ENCODE measurements around the gene BPI.
"Not testable (repeated sequence)": the region's sequence is repeated elsewhere in the genome, so short reads cannot be mapped to it uniquely, and the experiment has no call there.

BPI gene

GRCh38 chr20:38306379-38306778 is 2.4 kb downstream of the BPI start:
- no peak for DNase-seq

DNA sequence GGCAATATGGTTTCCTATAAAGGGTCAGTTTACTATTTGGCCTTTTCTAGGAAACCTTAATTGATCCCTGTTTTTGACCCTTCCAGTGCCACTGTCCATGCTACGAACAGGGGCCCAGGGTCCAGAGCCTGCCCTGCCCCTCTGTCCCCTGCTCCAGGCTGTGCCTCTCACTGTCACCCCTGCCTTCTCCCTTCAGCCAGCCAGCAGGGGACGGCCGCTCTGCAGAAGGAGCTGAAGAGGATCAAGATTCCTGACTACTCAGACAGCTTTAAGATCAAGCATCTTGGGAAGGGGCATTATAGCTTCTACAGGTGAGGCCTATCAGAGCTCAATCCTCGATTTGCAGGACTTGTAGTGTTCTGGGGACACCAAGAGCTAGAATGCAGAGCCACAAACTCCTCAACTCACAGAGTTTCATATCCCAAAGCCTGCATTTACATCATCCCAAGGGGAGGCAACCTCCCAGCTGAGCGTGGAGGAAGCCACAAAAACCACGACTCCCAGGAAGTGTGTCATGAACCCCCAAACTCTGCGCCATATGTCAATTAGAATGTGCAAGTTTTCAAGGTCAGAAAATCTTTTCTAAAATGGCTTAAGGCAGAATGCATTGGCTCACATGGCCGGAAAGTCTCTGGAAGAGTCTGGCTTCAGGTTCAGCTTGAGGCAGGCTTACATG is 3.6 kb downstream of the BPI start:
- DNase-seq = no peak

- no peak for DNase-seq
Measured at GRCh38 chr20:38308047-38308438, 4.1 kb downstream of the BPI start.

DNA sequence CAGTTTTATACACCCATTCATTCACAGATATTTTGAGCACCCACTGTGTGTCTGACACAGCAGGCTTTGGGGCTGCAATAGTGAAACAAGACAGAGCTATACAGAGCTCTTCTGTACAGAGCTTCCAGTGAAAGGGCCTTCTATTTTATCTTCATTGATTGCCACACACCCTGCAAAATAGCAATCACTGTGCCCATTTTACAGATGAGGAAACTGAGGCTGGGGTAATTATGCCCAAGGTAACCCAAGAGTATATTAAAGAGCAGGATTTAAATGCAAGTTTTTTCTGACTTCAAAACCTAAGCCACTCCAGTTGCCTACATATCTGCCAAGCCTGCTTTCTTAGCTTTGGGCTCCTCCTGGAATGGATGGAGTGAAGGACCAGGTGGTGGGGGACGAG is 4.5 kb downstream of the BPI start:
- no peak for DNase-seq

GRCh38 chr20:38311091-38311490 is 7.1 kb downstream of the BPI start:
- no peak for DNase-seq

GRCh38 chr20:38311491-38311890 is 7.5 kb downstream of the BPI start:
- no peak for DNase-seq

GRCh38 chr20:38313676-38314075 is 9.7 kb downstream of the BPI start:
- DNase-seq = no peak

GRCh38 chr20:38314350-38314749 is 10.4 kb downstream of the BPI start:
- not testable (repeated sequence) for DNase-seq

DNA sequence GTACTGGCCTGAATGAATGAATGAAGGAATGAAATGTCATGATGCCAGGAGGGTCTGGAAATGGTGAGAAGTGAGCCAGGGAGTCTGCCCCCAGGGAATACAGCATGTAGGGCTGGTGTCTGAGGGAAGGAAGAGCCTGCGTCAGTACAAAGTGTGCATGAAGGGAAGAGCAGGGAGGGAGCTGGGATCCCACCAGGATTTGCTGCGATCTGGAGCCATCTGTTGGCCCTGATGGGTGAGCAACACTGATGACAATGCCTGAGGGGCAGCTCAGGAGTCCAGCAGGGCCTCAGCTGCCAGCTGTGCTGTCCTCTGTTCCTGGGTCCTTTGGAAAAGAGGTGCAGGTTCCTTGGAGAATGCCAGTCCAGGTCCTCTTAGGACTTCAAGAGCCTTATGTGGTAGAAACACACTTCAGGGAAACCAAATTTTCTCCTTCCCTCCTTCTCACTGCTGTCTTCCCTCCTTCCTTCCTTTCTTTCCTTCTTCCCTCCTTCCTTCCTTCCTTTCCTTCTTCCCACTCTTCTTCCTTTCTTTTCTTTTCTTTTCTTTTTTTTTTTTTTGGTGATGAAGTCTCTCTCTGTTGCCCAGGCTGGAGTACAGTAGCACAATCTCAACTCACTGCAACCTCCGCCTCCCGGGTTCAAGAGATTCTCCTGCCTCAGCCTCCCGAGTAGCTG is 11.5 kb downstream of the BPI start:
- DNase-seq = no peak

DNA sequence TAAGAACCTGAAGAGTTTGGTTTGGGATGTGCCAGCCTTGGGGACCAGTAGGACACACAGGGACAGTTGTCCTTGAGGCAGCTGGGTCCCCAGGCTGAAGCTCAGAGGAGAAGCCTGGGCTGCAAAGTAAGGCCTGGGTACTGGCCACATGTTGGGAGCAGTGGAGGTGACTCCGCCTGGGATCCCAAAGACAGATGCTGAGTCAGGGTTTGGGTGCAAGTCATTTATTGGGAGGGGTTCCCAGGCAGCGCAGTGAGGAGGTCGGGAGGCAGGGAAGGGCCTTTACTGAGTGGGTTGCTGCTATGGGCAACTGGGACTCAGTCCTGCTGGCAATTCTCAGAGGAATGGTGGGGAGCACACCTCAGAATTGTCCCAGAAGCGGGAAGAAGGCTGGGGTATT is 12.4 kb downstream of the BPI start:
- DNase-seq = no peak

- no peak for DNase-seq
Measured at GRCh38 chr20:38317422-38317821, 13.5 kb downstream of the BPI start.

GRCh38 chr20:38320221-38320620 is 16.3 kb downstream of the BPI start:
- DNase-seq = no peak

DNA sequence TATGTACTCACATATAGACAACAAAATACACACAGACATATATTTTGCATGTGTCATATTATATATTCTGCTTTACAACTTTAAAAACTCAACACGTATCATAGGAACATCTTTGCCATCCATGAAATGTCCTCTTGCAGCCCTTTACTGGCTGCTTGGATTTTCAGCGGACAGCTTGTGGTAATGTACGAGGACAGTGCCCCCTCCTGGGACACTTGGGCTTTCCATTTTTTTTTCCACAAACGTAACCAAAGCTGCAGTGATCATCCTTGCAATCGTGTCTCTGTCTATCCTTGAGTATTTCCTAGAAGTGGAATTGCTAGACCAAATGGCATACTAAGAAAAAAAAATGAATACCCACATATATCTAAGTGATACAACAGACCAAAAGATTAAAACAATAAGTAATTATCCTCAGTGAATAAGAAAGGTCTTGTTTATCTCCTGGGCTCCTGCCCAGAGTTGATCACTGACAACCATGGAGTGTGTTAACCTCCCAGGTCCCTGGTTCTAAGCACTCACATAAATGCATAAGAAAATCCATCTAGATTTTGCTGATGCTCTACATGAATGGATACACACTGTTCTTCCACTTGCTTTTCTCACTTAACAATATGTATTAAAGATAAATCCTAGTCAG is 18.1 kb downstream of the BPI start:
- DNase-seq = no peak

DNA sequence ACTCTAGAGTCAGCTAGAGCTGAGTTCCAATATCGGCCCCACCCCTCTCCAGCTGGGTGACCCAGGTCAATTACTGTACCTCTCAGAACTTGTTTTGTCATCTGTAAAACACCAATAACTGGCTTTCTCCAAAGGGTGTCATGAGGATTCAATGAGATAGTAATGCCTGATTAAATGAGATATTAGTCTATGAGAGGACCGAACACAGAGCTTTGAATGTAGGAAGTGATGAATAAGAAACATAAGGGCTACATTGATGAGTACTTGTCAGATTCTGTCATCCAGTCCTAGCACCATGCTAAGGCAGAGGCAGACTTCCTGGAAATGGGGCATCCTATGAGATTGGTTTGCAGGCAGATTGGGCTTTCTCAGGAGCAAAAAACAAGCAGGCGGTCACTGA is 20.2 kb downstream of the BPI start:
- no peak for DNase-seq

- no peak for DNase-seq
Measured at GRCh38 chr20:38325167-38325566, 21.2 kb downstream of the BPI start.

DNA sequence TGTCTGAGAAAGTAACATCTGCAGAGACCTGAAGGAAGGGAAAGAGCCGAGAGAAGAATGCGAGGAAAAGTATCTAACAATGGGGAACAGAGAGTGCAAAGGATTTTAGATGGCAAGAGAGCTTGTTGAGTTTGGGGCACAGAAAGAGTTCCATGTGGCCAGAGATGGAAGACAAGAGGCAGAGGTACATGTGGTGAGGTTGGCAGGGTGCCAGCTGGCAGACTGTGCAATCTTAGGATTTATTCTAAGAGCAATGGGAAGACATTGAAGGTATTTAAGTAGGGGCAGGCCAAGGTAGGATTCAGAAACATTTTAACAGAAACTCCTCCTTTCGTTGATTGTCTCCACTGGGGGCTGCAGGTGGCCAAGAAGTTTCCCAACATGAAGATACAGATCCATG is 21.9 kb downstream of the BPI start:
- no peak for DNase-seq

- DNase-seq = no peak
Measured at GRCh38 chr20:38326309-38326708, 22.4 kb downstream of the BPI start.

DNA sequence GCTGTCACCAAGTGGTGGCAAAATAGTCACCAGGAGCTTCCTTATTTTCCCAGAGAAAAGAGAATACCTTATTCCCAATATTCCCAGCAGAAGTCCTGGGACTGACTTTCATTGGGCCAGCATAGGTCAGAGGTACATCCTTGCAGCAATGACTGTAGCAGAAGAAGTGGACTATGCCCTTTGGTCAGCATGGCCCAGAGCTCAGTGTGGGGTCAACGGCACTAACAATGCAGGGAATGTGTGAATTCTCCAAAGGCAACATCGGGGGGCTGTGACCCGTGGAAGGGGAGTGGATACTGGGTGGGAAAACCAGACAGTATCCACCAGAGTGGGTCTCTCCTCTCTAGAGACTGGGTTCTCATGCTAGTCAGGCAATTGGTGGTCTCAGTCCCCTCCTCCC is 26.7 kb downstream of the BPI start:
- DNase-seq = no peak

DNA sequence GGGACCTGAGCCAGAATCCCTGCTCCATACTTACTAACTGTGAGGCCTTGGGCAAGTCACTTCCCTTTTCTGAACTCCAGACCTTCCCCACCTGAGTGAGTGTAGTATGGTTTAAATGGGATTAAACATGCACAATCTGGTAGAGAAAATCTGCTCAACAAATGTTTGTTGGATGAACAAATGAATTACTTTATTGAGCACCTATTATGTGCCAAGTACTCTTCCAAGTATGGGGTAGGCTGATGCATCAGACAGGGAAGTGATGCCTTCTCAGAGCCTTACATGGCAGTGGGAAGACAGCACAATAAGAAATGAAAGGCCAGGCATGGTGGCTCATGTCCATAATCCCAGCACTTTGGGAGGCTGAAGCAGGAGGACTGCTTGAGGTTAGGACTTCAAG is 27.3 kb downstream of the BPI start:
- DNase-seq = no peak

- no peak for DNase-seq
Measured at GRCh38 chr20:38331814-38332213, 27.9 kb downstream of the BPI start.

- DNase-seq = no peak
Measured at GRCh38 chr20:38334016-38334415, 30.1 kb downstream of the BPI start.

- no peak for DNase-seq
Measured at GRCh38 chr20:38336726-38337125, 32.8 kb downstream of the BPI start.

DNA sequence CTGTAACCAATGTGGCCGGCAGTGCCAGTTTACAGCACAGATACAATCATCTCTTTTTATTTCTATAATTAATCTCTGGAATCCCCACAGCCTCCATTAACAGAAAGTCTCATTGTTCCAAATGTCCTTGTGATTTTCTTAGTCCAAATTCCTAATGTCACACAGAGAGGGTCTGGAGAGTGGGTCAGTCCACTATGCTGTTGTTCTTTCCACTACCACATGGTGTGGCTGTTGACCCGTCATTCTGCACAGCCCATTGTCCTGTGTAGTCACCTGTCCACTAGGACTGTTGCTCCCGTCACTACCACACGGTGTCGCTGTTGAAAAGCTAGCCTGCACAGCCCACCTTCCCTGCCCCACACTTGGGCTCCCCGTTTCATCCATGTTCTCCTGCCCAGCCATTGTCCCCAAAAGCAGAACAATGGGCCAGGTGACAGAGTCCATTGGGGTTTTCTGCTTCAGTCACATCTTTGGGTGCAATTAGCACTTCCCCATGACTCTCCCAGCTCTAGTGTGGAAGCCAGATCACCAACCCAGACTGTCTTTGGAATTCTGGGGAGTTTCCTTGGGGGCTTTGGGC is 33.7 kb downstream of the BPI start:
- no peak for DNase-seq

GRCh38 chr20:38338849-38339520 is 35.0 kb downstream of the BPI start:
- DNase-seq = no peak

Data from DMS153 (cell line).